ENCODE results near the gene COG5.
A peak's percentile ranks its signal among the peaks of the same experiment; 100 is the strongest.

The COG5 gene

GRCh38 chr7:107173191-107173590 is 390.5 kb downstream of the COG5 start:
- H3K4me3 ChIP-seq (ENCODE audit: low read length): no peak overlapping the region
- TF ChIP-seq CTCF (conservative IDR thresholded peaks at IDR 0.05; ENCODE audit: low read length): no peak
- DNase-seq (ENCODE audit: low read depth): no peak

GRCh38 chr7:107172276-107173032 is 391.3 kb downstream of the COG5 start:
- DNase-seq (ENCODE audit: low read depth): no peak
- no peak for TF ChIP-seq CTCF (conservative IDR thresholded peaks at IDR 0.05; ENCODE audit: low read length)
- H3K4me3 ChIP-seq (ENCODE audit: low read length): no peak overlapping the region

- no peak for DNase-seq (ENCODE audit: low read depth)
- no peak overlapping the region for H3K4me3 ChIP-seq (ENCODE audit: low read length)
- no peak for TF ChIP-seq CTCF (conservative IDR thresholded peaks at IDR 0.05; ENCODE audit: low read length)
Measured at GRCh38 chr7:107171496-107171895, 392.2 kb downstream of the COG5 start.

GRCh38 chr7:107170051-107170915 is 393.4 kb downstream of the COG5 start:
- no peak for TF ChIP-seq CTCF (conservative IDR thresholded peaks at IDR 0.05; ENCODE audit: low read length)
- H3K4me3 ChIP-seq (ENCODE audit: low read length): peak overlapping the region; percentile 83
- DNase-seq (ENCODE audit: low read depth): no peak

GRCh38 chr7:107169120-107170050 is 394.3 kb downstream of the COG5 start:
- TF ChIP-seq CTCF (conservative IDR thresholded peaks at IDR 0.05; ENCODE audit: low read length): 0 out of 2 replicates have a peak, but pooled peaks have one; percentile 12
- peak overlapping the region; percentile 83 for H3K4me3 ChIP-seq (ENCODE audit: low read length)
- peak; percentile 97 for DNase-seq (ENCODE audit: low read depth)

- peak; percentile 100 for DNase-seq (ENCODE audit: low read depth)
- no peak for TF ChIP-seq CTCF (conservative IDR thresholded peaks at IDR 0.05; ENCODE audit: low read length)
- H3K4me3 ChIP-seq (ENCODE audit: low read length): peak within 1 kb of the TSS; percentile 83
Measured at GRCh38 chr7:107168233-107169119, 395.2 kb downstream of the COG5 start, which contains the start of gene HBP1. Gene HBP1 (plus strand): TSS chr7:107169003. CDS start chr7:107179894, 10,891 bp downstream.
